GM19351 (cell line): Measurements from ENCODE around the gene CDO1.

Experiments used
- ATAC-seq: cut with Tn5 transposase; IDR thresholded peaks from one replicate; pipeline ENCODE4 v1.9.1; 2021; ENCODE audit warnings: mild to moderate bottlenecking, moderate library complexity; ENCODE audit not compliant: unreplicated experiment

Gene CDO1

DNA sequence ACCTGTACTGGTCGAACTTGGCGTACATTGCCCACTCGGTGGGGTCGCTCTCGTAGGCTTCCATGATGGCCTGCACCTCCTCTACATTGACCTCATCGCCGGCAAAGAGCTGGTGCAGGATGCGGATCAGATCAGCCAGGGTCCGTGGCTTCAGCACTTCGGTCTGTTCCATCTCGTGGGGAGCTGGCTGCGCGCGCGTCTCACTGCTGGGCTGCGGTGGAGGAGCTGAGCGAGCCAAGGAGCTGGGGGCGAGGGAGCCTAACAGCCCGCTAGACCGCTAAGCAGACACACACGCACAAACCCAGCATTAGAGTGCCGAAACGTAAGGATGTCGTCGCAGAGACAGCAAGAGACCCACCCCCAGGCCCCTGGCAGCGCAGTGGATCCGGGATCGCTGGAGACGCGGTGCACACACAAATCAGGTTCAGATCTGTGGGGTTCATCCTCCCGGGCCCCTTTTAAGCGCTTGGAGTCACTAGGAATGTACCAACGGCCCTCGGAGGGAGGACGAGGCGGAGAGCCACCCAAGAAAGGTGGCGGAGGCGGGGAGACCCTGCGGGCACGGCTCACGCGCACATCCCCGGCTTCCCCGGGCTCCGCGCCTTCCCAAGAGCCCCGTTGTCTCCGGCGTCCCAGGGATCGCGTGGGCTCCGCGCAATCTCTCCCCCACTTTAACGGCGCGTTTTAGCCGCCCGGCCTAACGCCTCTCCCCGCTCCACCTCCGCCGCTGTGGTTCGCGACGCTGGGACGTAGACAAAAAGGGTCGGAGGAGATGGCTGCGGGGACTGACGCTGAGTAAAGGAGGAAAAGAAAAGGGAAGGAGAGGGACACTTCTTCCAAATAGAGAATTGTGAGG lies at the start of gene CDO1:
TSS of gene CDO1 (minus strand) at position 434 of the 856 bp plus-strand sequence. CDS start at position 172, 262 bp downstream.
- peak; percentile 59 for ATAC-seq

DNA sequence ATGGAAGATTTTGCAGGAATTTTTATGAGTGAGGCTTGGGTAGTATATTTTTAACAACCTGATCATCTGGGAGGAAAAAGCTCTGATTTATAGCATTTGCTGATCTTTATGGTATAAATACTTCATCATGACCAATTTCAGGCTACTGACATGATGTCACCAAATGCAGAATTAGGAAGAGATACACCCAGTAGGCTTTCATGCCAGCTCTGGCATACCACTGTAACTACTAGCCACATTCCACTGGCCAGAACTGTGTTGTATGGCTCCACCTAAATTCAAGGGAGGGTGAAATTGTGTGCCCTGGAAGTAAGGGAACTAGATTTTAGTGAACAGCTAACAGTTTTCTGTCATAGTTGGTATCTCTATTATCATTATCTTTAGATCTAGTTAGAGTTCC lies 42.9 kb upstream of the CDO1 start:
- ATAC-seq = no peak

DNA sequence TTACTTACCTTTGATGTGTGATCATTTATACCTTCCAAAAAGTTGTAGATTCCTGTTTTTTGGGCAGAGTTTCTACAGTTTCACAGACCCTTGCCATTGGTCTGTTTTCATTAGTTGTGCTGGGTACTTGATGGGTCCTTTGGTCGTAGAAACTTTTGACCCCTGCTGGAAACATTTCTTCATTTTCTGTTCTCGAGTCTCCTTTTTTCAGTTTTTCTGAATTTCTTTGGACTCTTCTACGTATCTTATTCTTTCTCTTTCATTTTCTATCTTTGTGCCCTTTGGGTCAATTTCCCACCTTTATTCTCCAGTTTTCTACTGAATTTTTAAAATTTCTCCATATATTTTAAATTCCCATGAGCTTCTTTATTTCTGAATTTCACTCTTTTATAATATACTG lies 41.9 kb upstream of the CDO1 start:
- peak; percentile 47 for ATAC-seq

GRCh38 chr5:115857626-115858349 lies 41.3 kb upstream of the CDO1 start:
- peak; percentile 26 for ATAC-seq

DNA sequence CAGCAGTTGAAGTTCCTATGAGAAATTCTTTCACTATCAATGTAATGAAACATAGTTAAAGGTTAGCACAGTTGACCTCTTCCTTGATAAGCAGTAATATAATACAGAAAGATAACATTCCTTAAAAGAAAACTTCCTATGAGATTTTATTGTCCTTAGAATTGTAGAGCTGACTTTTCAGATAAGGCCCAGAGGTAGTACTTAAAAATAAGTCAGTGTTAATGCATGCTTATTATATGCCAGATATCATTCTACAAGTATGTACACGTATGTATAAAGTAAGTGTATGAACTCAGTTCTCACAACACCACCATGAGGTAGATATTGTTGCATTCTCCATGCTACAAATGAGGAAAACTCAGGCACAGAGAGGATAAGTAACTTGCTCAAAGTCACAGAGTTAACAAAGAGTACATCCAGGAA lies 40.6 kb upstream of the CDO1 start:
- ATAC-seq = no peak

GRCh38 chr5:115855959-115856358 lies 39.5 kb upstream of the CDO1 start:
- no peak for ATAC-seq

GRCh38 chr5:115854139-115854538 lies 37.7 kb upstream of the CDO1 start:
- ATAC-seq = no peak

GRCh38 chr5:115850744-115851416 lies 34.4 kb upstream of the CDO1 start:
- no peak for ATAC-seq

GRCh38 chr5:115849258-115849798 lies 32.9 kb upstream of the CDO1 start:
- no peak for ATAC-seq

GRCh38 chr5:115847290-115847689 lies 30.8 kb upstream of the CDO1 start:
- ATAC-seq = no peak

GRCh38 chr5:115844321-115844817 lies 27.9 kb upstream of the CDO1 start:
- no peak for ATAC-seq

- no peak for ATAC-seq
These were observed 27.1 kb upstream of the CDO1 start for GRCh38 chr5:115843444-115844130.

DNA sequence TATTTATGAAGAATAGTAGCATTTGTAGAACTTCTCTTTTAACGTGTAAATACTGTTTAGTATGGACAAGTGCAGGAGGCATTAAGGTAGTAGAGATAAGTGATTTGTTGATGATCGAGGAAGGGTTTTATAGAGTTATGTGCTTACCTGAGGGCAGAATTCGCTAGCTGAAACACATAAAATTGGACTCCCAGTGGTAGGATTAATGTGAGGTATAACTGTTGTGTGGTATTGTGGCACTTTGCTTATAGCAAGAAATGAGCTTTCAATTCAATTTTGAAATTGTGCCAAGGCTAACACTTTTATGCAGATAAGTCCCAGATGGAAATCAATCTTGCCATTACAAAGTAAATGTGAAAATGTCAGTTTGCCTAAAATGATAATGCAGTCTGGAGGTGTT lies 26.5 kb upstream of the CDO1 start:
- ATAC-seq = no peak

DNA sequence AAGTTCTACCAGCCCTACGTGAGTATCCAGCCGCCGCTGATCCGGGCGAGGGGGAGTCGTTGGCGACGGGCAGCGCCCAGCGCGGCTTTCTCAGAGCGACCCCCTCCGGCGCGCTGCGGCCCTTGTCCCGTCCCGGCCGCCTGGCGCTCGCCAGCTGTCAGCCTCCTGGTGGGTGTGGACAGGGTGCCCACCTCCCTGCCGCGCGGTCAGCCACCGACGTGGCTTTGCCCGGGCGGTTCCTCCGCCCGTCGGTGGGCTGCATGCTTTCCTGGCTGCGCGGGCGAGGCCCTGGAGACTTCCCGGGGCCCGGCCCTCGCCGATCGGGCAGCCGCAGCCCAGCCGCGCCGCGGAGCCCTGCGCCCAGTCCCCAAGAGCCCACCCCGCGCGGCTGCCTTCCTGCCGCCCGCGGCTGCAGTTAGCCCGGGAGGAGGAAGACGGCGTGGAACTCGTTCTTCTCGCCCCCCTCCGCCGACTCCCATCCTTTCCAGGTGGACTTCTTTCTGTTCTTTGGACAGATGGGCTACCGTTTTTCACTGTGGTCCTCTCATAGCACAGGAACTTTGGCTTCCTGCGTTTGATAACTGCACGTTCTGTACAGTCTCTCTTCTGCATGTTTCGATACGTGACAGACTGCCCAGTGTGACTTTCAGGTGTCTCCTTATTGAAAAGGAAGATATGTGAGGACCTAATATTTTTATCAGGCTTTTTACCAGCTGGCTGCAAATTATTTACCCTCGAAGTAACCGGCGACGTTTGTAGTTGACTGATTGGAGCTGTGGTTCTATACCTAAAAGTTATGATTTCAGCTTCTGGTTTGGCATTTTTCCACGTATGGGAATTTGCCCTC lies 25.9 kb upstream of the CDO1 start:
- peak; percentile 30 for ATAC-seq

DNA sequence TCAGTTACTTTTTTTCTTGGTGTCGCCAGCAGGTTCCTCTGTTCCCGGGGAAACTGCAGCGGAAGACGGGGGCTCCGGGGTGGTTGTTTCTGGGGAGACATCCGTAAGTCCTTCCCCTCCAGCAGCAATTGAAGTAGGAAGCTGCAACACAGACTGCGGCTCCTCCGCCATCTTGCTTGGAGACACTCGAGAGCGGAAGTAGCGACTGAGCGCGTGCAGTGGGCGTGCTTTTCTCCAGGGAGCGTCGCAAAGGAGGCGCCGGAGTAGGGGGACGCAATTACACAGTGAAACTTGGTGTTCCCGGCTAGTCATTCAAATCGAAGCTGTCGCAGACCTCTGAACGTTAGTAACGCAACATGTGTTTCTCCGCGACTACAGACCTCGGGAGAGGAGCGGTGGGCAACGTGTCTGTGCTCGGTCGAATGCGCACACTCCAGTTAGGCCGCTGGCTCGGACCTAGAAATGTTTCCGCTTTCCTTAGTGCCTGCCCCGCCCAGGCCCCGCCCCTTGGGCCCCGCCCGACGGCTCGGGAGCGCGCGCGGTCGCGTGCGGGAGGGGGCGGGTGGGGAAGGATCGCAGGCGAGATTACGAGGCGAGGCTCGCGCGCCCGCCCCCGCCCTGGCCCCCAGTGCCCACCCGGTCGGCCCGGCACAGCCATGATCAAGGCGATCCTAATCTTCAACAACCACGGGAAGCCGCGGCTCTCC lies 25.1 kb upstream of the CDO1 start, which contains the start of the genes AP3S1 and ATG12:
TSS of gene AP3S1 (plus strand) at position 554 of the 707 bp plus-strand sequence. CDS start at position 657, 103 bp downstream.
TSS of gene ATG12 (minus strand) at position 184 of the 707 bp plus-strand sequence. CDS start at position 171, 13 bp downstream.
- ATAC-seq = peak; percentile 84

- ATAC-seq = no peak
These were observed 24.4 kb upstream of the CDO1 start for GRCh38 chr5:115840873-115841272.

DNA sequence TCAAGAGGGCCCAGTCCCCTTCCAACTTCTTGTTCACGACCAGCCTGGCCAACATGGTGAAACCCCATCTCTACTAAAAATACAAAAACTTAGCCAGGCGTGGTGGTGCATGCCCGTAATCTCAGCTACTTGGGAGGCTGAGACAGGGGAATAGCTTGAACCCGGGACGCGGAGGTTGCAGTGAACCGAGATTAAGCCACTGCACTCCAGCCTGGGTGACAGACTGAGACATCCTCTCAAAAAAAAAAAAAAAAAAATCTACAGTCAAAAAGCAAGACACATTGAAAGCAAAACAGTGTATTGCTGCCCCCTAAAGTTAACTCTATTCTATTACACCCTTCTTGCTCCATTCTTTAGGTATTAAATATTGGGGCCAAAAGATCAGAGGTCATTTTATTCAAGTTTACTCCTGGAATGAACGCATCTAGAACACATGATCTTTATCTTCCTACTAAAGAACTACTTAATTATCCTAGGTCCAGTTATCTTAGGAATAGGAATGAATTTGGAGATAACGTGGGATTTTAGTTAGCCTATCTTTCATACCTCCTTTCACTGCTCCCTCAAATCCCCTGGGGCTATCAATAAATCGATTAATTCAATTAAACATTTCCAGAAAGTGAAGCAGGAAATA lies 22.5 kb upstream of the CDO1 start:
- ATAC-seq = no peak

DNA sequence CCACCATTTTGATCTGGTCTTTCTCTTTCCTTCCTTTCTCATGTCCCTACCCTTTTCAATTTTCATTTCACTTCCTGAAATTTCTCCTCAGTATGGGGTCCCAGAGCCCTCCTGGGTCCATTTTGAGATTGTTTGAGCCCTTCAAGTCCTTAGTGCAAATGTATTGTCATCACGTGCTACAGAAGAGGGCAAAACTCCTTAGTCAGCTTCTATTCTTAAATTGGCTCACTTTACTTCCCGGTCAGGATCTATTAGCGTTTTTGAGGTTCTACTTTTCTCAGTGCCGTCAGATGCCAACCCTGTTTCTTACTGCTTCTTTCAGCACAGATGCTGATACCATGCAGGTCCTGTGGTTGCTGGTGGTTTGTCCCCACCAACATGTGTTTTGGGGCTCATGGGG lies 19.0 kb upstream of the CDO1 start:
- no peak for ATAC-seq
